HG02678 (cell line): ENCODE results near the gene INMT.
"Not testable (repeated sequence)": the region's sequence is repeated elsewhere in the genome, so short reads cannot be mapped to it uniquely, and the experiment has no call there.

Experiments used
- ATAC-seq: cut with Tn5 transposase; IDR thresholded peaks from one replicate; pipeline ENCODE4 v1.9.1; 2021; ENCODE audit warnings: mild to moderate bottlenecking, moderate library complexity; ENCODE audit not compliant: unreplicated experiment

The INMT gene

DNA sequence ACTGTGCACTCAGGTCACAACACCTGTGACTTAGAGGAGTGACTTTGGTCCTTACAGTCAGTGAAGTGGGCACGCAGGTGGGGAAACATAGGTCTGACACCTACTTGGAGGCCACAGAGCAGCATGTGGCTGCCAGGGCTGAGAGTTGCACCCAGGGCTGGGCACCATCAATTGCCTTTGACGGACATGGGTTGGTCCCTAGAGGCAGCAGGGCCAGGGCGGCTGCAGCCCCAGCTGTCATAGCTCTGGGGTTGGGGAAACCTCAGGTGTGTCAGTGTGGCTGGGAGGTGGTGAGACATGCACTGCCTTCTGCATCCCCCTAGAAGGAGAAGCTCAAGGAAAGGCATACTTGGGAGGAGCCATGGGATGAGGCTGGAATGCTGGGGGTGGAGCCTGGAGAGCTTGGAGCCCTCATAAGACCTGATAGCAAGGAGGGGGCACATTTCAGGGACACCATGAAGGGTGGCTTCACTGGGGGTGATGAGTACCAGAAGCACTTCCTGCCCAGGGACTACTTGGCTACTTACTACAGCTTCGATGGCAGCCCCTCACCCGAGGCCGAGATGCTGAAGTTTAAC lies at the start of gene INMT:
Gene INMT (plus strand): TSS at position 440 of the 578 bp plus-strand sequence. CDS start 16 bp downstream, at position 456.
- no peak for ATAC-seq

DNA sequence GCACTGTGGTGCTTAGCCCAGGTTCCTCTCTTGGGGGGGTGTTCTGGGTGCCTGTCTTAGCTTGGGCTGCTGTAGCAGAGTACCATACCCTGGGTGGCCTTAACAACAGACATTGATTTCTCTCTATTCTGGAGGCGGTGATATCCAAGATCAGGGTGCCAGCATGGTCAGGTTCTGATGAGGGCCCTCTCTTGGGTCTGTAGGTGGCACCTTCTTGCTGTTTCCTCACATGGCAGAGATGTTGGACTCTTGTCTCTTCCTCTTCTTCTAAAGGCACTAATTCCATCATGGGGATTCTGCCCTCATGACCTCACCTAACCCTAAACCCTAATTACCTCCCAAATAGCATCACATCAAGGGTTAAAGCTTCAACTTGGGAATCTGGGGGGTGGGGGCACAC lies 49.7 kb upstream of the INMT start:
- ATAC-seq: no peak

DNA sequence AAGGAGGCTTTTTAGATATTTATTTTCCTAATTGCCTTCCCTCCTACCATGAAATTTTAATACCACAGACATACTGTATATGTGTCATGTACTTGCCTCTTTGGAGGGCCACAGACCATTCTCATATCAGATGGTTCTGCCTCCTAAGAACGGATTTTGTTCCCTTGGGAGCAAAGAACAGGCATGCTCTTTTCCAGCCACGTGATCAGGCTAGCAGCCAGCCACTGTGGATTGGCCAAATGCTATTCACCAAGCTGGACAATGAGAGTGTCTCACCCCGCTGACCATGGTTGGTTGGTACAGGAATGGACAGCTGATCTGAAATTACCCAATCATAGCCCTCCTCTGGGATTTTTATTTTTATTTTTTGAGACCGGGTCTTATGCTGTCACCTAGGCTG lies 48.2 kb upstream of the INMT start:
- no peak for ATAC-seq

DNA sequence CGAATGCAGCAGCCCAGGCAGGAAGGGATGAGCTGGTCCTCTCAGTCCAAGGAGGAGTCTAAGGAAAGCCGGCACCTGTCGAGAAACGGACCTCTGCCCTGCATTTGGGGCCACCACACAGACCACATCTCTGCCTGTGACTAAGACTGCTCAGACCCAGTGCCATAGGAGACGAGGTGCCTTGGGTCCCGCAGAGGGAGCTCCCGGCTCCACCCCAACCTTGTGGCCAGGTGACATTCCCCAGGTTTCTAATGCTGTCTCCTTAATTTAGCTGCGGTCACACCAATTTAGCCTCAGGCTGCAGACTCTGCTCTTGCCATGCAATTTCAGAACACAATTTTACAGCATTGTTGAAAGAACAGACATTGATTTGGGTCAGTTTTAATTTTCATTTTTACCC lies 46.9 kb upstream of the INMT start:
- no peak for ATAC-seq

DNA sequence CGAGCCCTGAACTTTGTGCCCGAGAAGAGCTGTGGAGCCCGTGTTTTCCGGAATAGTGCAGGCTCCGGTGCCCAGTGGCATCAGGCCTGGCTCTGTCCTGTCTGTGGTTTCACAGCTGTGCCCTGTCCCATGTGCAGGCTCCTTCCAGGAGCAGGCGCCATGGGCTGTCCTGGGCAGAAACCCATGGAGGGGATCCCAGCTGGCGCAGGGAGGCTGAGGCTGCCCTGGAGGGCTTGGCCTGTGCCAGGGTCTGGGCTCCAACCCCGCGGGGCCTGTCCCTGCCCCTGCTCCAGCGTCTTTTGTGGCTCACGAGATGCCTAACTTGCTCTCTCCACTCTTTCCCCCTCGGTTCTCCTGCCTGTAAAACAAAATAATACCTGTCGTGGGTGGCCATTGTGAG lies 46.3 kb upstream of the INMT start:
- ATAC-seq: no peak

DNA sequence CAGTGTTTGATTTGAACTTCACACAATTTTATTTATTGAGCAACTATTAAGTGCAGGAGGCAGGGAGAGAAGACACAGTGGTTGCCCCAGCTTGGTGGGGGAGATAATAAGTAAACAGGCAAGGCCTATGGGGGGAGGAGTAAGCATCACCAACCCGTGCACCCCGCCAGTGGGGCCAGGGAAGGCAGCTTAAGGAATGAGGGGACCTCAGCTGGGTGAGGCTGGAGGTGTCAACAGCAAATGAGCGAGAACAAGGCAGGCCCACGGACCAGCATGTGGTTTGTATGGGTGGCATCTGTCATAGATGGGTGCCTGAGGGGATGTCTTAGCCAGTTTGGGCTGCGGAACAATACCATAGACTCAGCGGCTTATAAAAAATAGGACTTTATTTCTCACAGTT lies 45.6 kb upstream of the INMT start:
- ATAC-seq: no peak

DNA sequence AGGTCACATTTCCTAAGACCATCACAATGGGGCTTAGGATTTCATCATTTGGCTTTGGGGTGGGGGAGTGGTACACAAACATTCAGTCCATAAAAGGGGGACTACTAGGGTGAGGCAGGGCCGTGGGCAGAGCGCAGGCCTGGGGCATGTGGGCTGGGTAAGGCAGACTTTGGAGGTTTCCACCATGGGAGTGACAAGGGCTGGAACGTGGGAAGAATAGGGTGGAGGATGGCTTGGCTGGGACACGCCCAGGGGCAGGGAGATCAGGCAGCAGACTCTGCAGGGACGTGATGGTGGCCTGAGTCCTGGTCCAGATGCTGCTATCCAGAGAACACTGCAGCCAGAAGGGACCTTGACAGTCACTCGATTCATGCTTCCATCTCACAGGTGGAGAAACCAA lies 45.0 kb upstream of the INMT start:
- no peak for ATAC-seq

DNA sequence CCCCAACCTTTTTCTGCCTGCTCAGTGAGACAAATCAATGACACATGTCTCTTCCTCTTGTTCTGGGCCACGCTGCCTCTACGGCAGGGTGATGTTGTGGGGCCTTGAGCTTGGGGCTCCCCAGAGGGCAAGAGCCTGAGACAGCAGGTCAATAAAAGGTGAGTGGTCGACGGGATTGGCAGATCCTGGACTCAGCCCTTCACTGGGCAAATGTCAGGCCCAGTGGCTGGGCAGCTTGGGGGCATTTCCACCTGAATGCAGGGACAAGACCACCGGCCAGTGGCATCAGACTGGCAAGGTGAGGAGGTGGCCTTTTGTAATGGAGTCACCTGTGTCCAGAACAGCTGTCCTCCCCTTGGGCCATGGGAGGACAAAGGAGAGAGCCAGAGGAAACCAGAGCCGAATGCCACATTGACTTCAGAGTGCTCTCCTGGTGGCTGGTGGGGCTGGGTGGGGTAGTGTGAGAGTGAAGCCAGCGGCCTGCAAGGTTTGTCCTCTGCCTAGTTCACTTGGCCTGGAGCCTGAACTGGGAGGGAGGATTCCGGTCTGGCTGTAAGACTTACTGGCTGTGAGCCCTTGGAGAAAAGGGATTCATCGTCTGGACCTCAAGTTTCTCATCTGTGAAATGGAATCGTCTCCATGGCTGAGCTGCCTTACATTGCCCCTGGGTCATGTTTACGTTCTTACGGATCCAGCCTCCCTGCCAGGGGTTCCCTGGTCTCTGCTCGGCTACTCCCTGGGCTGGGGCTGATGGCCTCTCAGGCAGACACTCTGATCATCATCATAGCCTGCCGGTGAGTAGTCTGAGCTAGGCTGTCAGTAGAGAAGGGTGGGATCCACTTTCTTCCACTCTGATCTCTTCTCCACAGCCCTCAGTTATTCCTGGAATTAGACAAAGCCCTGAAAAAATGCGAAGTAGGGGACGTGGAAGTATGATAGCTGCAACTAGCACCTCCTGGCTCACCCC lies 44.3 kb upstream of the INMT start:
- no peak for ATAC-seq

DNA sequence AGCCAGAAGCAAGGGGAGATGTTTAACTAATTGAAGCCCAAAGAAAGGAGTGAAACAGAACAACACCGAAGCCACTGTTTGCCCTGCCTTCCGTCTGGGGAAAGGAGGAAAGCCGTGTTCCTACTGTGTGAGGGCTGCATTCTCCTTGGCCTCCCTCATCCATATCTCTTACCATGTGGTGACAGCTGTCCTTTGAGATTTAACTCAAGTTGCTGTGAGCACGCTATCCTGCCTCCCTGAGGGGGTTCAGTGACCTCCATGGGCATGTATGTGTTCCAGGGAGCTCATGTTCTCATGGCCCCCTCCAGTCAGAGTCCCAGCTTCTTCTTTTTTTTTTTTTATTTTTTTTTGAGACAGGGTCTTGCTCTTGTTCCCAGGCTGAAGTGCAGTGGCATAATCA lies 43.5 kb upstream of the INMT start:
- ATAC-seq: no peak

DNA sequence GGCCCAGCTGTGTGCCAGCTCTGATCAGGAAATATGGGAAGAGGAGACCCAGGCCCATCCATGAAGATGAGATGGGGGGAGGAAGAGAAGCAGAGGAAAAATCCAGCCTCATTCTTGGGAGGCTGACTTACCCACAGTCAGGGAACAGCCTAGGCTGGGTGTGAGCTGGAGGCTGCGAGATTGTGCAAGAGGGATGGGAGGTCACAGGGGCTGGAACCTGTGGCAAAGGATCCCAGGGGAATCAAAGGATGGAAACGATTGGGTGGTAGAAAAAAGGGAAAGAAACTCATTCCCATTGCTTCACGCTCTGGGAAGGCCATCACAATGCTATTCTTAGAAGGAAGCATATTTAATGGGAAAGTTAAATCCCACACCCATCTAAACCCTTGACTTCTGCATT lies 43.0 kb upstream of the INMT start:
- no peak for ATAC-seq

DNA sequence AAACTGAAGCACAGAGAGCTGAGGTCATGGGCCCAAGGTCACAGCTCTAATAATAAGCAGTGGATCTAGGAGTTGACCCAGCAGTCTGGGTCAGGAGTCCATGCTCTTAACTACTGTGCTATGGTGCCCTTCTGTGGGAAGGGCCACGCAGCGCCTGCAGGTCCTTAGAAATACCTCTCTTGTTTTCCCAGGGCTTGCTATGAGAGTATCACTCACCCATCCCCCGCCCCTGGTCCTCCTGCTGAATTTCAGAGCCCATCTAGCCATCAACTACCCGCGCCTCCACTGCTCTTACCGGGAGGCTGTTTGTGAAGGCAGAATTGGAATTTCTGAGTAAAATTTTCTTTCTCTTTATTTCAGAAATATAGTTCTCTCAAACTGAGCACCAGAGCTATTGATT lies 42.4 kb upstream of the INMT start:
- no peak for ATAC-seq

DNA sequence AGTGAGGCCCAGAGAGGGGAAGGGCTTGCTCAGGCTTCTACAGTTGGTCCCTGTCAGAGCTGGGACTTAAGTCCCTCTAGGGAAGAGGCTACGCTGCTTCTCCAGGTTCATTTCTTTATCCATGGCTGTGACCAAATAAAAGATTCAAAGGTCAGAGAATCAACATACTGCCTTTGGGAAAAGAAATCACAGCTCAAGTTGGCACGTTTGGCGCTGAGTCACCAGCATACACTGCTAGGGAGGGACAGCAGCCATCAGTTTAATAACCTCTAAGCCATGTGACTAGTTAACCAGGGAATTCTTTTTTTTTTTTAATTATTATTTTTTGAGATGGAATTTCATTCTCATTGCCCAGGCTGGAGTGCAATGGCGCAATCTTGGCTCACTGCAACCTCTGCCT lies 41.3 kb upstream of the INMT start:
- ATAC-seq: no peak

DNA sequence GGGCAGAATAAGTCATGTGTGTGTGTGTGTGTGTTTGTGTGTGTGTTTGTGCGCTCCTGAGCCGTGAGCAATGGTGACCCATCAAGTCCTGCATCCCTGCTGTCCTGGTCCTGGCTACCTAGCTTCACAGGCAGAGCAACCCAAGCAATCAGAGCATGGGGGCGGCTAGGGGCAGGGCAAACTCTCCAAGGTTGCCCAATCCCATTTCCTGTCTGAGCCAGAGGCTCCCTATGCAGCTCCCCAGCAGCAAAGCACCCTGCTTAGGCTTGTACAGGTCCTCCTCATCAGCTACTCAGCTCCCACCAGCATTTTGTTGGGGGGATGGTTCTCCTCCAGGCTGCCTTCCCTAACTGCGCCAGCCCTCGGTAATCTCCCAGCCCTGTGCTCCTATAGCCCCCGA lies 38.5 kb upstream of the INMT start:
- ATAC-seq: no peak

DNA sequence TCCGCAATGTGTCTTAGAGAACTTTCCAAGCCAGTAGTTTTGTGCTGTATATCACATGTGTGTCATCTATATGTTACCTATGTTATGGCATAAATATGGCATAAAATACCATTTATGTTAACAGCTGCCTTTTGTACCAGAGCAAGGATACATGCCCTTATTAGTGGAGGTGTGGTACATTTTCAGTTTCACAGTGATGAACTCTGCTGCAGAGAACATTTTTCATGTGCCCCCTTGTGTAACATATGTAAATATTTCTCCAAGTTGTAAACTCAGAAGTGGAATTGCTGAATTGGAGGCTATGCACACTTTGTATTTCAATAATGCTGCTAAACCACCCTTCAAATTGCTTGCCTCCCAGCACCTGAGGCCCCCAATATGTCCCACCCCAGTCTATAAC lies 37.8 kb upstream of the INMT start:
- no peak for ATAC-seq

DNA sequence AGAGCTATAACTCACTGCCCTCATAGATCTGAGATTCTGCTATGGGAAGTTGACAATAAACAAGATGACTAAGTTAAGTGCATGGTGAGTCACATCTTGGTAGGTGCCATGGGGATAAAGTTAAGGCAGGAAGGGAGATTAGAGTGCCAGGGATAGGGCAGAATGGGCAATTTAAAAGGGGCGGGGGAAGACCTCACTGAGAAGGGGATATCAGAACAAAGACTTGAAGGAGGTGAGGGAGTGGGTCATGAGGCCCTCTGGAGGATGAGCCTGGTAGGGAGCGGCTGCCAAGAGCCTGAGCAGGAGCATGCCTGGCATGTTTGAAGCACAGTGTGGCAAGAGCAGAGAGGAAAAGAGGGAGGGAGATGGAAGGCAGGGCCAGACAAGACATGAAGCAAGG lies 34.8 kb upstream of the INMT start:
- ATAC-seq: no peak

DNA sequence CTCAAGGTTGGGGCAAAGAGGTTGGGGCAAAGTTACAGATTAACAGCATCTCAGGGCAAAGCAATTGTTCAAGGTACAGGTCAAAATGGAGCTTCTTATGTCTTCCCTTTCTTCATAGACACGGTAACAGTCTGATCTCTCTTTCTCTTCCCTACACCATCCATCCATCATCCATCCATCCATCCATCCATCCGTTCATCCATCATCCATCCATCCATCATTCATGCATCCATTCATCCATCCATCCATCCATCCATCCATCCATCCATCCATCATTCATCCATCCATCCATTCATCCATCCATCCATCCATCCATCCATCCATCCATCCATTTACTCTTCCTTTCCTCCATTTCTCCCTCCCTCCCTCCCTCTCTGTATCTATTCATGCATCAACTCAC lies 32.5 kb upstream of the INMT start:
- ATAC-seq: not testable (repeated sequence)

DNA sequence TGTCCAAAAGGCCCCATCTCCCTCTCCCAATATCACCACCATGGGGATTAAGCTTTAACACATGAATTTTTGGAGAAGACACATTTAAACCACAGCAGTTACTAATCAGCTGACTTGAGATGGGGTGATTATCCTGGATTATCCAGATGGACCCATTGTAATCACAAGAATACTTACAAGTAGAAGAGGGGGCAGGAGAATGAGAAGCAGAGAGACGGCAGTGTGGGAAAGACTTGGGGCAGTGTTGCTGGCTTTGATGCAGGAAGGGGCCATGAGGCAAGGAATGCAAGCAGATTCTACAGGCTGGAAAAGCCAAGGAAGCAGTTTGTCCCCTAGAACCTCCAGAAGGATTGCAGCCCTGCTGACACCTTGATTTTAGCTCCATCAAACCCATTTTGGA lies 30.7 kb upstream of the INMT start:
- no peak for ATAC-seq

DNA sequence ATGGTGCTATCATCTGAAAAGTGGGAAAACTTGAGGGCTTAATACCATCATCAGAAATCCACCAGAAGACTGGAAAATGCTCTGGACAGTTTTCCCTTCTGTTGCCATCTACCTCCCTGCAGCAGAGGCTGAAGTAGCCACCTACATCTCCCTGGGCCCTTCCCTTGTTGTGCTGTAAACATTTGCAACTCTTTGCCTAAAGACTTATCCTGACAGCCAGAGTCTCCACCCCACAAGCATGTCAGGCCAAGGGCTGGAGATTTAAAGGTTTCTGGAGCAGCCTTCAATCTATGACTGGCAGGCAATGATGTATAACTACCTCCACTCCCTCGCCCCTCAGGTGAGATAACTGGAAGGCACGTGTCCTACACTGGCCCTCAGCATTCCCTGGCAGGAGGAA lies 29.7 kb upstream of the INMT start:
- no peak for ATAC-seq

DNA sequence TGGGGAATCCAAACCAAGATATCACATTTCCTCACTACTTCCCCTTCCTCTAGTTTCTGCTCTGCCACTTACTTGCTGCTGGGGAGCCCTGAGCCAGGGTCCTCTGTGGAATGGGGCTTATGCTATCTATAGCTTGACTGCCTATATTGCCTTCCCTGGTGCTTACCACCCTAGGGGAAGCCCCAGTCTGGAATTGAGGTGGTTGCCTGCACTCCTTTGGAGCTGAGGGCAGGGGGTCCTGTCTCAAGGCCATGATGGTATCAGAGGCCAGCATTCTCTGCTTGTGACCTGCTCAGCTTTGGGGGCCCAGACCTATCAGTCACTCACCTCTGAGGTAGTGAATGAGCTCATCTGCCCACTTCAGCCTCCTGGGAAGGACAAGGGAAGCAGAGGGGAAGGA lies 29.3 kb upstream of the INMT start:
- no peak for ATAC-seq

DNA sequence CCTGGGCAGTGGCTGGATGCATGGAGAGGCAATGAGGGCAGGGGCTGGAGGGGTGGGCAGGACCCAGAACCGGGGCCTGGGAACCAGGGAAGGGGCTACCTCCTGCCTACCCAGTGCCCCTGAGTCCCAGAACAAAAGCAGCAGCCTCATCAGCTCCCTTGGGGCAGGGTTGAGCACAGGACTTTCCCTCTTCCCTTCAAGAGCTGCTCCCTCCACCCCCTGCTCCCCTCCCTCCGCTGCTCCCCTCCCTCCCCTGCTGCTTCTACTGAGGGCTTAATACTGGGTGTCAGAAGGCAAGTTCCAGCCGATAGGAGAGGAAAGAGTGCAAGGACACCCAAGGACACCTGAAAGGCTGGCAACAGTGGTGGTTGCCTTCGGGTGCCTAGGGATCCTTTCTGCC lies 28.2 kb upstream of the INMT start:
- no peak for ATAC-seq

DNA sequence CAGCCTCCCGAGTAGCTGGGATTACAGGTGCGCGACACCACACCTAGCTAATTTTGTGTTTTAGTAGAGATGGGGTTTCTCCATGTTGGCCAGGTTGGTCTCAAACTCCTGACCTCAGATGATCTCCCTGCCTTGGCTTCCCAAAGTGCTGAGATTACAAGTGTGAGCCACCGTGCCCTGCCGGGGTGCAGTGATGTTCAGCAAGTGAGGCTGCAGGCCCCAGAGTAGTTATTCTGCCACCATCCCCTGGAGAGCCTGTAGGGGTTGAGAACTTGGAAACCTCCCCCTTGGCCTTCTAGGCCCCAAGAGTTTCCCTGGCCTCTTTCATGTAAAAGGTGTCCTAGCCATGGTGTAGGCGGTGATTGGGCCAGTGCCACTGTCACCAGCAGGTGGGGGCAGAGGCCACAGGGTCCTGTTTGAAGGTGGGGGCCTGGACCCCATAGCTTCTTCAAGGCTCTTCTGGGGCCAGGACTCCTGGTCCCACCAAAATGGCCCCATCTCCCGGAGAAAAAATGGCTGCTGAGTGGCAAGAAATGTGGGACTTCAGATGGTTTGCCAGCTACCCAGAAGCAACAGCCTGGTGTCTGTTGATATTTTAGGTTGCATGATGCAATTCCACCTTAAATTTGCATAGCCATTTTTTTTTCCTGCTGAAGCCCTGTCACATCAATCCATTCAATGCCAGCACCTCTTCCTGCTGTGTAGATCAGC lies 25.5 kb upstream of the INMT start:
- ATAC-seq: no peak
